Rectal smooth muscle tissue (tissue), 1 donor: ENCODE data around the gene C1D.
"Not testable (repeated sequence)": the region's sequence is repeated elsewhere in the genome, so short reads cannot be mapped to it uniquely, and the experiment has no call there.

ENCODE experiments used
- H3K27ac ChIP-seq: one replicate; pipeline ENCODE4 v1.7.0; 2013; ENCODE audit warnings: low read depth, low read length, inconsistent platforms
- H3K27me3 ChIP-seq: one replicate; pipeline ENCODE4 v1.7.0; 2013; ENCODE audit warnings: low read length; ENCODE audit not compliant: control insufficient read depth, insufficient read depth
- H3K36me3 ChIP-seq: one replicate; pipeline ENCODE4 v1.7.0; 2013; ENCODE audit warnings: low read length; ENCODE audit not compliant: control insufficient read depth, insufficient read depth
- H3K4me1 ChIP-seq: one replicate; pipeline ENCODE4 v1.7.0; 2013; ENCODE audit warnings: low read length; ENCODE audit not compliant: control insufficient read depth, insufficient read depth
- H3K4me3 ChIP-seq: one replicate; pipeline ENCODE4 v1.7.0; 2013; ENCODE audit warnings: low read length
- H3K9ac ChIP-seq: one replicate; pipeline ENCODE4 v1.7.0; 2013; ENCODE audit warnings: low read length

Gene C1D

GRCh38 chr2:68027959-68028358 is 34.8 kb downstream of the C1D start:
- no peak overlapping the region for H3K27ac ChIP-seq
- no peaks in the 10 kb centered on the region for H3K4me1 ChIP-seq

DNA sequence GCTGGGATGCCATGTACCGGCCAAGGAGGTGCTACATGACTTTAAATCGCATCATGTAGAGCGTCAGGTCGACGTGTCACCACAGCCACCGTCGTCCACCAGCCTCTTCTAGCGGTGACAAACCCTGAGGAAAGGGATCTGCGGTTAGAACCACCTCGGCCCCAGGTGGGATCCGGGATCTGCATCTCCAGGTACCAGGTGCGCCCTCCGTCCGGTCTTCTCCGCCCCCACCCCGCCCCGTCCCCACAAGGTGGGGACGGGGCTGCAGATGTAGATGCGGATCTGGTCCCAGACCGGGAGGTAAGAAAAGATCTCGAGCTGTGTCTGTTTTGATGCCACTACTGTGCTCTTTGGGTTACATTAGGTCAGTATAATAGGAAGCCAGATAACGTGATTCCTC is 38.4 kb downstream of the C1D start:
- Histone ChIP-seq H3K4me1 (no peaks in the 10 kb centered on the region), H3K27me3 (no peaks in the 10 kb centered on the region), H3K36me3 (no peaks in the 10 kb centered on the region), H3K4me3 (no peak overlapping the region), H3K27ac (no peak overlapping the region), H3K9ac (no peak overlapping the region)

More at GRCh38 chr2:68027959-68028358, 34.8 kb downstream of the C1D start:
- no peaks in the 10 kb centered on the region for H3K27me3 ChIP-seq
- H3K36me3 ChIP-seq: no peaks in the 10 kb centered on the region
- no peak overlapping the region for H3K9ac ChIP-seq
- no peak overlapping the region for H3K4me3 ChIP-seq

DNA sequence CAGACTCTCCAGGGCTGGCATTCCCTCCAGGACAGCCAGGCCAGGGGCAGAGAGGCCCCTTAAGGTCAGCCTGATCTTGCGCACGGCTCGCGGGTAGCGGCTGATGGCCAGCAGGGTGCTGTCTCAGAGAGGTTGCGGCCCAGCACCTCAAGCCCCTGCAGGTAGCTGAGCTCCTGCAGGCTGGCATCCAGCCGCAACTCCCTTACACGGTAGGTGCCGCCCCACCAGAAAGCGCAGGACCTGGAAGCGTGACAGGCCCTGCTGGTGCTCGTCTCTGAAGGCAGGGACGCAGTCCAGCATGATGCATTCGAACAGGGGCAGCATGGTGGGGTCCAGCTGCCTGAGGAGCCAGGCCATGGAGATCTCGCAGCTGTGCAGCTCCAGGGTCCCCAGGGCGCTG is 38.9 kb downstream of the C1D start:
- no peak overlapping the region for H3K27ac ChIP-seq
- no peaks in the 10 kb centered on the region for H3K27me3 ChIP-seq
- no peak overlapping the region for H3K4me3 ChIP-seq
- H3K4me1 ChIP-seq: no peaks in the 10 kb centered on the region
- no peaks in the 10 kb centered on the region for H3K36me3 ChIP-seq
- no peak overlapping the region for H3K9ac ChIP-seq

DNA sequence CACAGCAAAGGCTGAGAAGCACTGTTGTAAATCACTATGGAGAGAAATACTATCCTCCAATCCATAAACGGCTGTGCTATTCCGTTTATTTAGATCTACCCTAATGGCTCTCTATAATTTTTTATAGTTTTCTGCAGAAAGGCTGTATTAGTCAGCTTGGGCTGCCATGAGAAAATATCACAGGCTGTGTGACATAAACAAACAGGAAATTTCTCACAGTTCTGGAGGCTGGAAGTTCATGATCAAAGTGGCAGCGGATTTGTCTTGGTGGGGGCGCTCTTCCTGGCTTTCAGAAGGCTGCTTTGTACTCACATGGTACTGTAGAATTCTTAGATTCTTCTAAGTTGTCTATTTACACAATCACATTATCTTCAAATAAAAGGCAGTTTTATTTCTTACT is 44.1 kb downstream of the C1D start:
- H3K9ac ChIP-seq: no peak overlapping the region
- H3K36me3 ChIP-seq: no peaks in the 10 kb centered on the region
- H3K27ac ChIP-seq: no peak overlapping the region
- H3K27me3 ChIP-seq: no peaks in the 10 kb centered on the region
- no peaks in the 10 kb centered on the region for H3K4me1 ChIP-seq
- H3K4me3 ChIP-seq: no peak overlapping the region

DNA sequence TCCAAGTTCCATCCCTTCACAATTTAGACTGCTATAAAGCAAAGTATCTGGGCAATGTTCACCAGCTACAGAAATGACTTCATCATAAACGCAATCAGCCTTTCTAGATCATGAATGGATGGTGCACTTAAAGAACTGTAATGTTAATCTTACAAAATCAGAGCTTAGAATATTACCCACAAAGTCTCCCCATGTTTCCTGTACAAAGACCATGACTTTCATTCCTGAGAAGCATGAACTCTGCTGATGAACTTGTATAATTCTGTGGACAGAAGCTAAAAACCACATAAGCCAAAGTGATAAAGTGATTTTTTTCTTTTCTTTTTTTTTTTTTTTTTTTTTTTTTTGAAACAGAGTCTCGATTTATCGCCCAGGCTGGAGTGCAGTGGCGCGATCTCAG is 53.3 kb downstream of the C1D start:
- Histone ChIP-seq H3K4me3 (no peak overlapping the region), H3K36me3 (no peaks in the 10 kb centered on the region), H3K4me1 (no peaks in the 10 kb centered on the region), H3K9ac (no peak overlapping the region), H3K27me3 (no peaks in the 10 kb centered on the region), H3K27ac (no peak overlapping the region)

GRCh38 chr2:68000170-68000825 is 62.5 kb downstream of the C1D start:
- Histone ChIP-seq H3K4me1 (no peaks in the 10 kb centered on the region), H3K27ac (no peak overlapping the region), H3K36me3 (no peaks in the 10 kb centered on the region), H3K9ac (no peak overlapping the region), H3K4me3 (no peak overlapping the region), H3K27me3 (no peaks in the 10 kb centered on the region)

DNA sequence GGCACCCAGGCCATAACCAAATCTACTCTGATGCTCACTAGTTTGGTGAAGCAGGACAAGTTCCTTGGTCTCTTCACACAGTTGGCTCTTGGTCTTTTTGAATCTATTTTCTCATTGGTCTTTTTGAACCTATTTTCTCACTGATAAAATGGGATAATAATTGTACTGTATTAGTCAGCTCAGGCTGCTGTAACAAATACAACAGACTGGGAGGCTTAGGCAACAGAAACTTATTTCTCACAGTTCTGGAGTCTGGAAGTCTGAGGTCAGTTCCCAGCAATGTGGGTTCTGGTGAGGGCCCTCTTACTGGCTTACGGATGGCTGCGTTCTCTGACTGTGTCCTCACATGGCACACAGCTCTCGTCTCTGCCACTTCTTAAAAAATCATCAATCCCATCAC is 63.5 kb downstream of the C1D start:
- Histone ChIP-seq H3K4me3 (no peak overlapping the region), H3K27me3 (no peaks in the 10 kb centered on the region), H3K27ac (no peak overlapping the region), H3K36me3 (no peaks in the 10 kb centered on the region), H3K9ac (no peak overlapping the region), H3K4me1 (no peaks in the 10 kb centered on the region)

DNA sequence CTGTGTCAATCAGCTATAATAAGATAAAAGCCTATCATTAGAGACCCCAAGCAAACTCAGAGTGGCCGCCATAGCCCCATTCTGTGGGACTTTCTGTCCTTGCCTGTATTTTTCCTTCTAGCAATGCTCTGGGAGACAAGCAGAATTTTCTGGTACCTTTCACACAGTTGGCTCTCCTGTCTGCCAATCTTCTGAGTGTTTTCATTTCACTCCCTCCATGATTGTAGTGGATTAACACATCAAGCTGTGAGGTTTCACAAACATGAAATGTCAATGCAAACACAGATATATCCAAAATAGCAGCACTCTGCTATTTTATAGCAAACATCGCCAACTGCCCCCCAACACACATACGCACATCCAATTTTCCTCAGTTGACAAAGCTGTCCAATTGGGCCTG is 64.9 kb downstream of the C1D start:
- Histone ChIP-seq H3K9ac (no peak overlapping the region), H3K27ac (no peak overlapping the region), H3K4me3 (no peak overlapping the region), H3K4me1 (no peaks in the 10 kb centered on the region), H3K36me3 (no peaks in the 10 kb centered on the region), H3K27me3 (no peaks in the 10 kb centered on the region)

GRCh38 chr2:67997528-67997900 is 65.3 kb downstream of the C1D start:
- Histone ChIP-seq H3K36me3 (no peaks in the 10 kb centered on the region), H3K27ac (no peak overlapping the region), H3K27me3 (no peaks in the 10 kb centered on the region), H3K4me3 (no peak overlapping the region), H3K4me1 (no peaks in the 10 kb centered on the region), H3K9ac (no peak overlapping the region)

GRCh38 chr2:67996772-67997527 is 65.9 kb downstream of the C1D start:
- Histone ChIP-seq H3K36me3 (no peaks in the 10 kb centered on the region), H3K27me3 (no peaks in the 10 kb centered on the region), H3K4me1 (no peaks in the 10 kb centered on the region), H3K9ac (no peak overlapping the region), H3K4me3 (no peak overlapping the region), H3K27ac (no peak overlapping the region)

- H3K27ac ChIP-seq: no peak overlapping the region
- H3K4me3 ChIP-seq: no peak overlapping the region
- no peak overlapping the region for H3K9ac ChIP-seq
- H3K36me3 ChIP-seq: no peaks in the 10 kb centered on the region
- H3K27me3 ChIP-seq: no peaks in the 10 kb centered on the region
- H3K4me1 ChIP-seq: no peaks in the 10 kb centered on the region
Measured at GRCh38 chr2:67994716-67995115, 68.1 kb downstream of the C1D start.

- H3K4me1 ChIP-seq, H3K36me3 ChIP-seq, H3K27me3 ChIP-seq, H3K9ac ChIP-seq, H3K27ac ChIP-seq, H3K4me3 ChIP-seq: not testable (repeated sequence)
Measured at GRCh38 chr2:67994069-67994468, 68.7 kb downstream of the C1D start.

- Histone ChIP-seq H3K27ac (no peak overlapping the region), H3K4me3 (no peak overlapping the region), H3K4me1 (no peaks in the 10 kb centered on the region), H3K9ac (no peak overlapping the region), H3K27me3 (no peaks in the 10 kb centered on the region), H3K36me3 (no peaks in the 10 kb centered on the region)
Measured at GRCh38 chr2:67993329-67993728, 69.5 kb downstream of the C1D start.
